Left lung (tissue), 10 donors: ENCODE measurements around the gene CLDN4. TPM values are rescaled to one million over a fixed set of nuclear protein-coding genes. Genes with fewer than 3 reads are reported as not detected.
A peak's percentile ranks its signal among the peaks of the same experiment; 100 is the strongest.

Source experiments
- ATAC-seq: fragments of 200-7000 bp; cut with Tn5 transposase; one replicate; pipeline ENCODE4 v1.9.1; 2020; ENCODE audit warnings: moderate library complexity
- DNase-seq, 4 donors: peaks; one replicate each; pipeline ENCODE4 v3.0.0-alpha.2; 2013 to 2020
- H3K27ac ChIP-seq, 2 donors: fragments of 200-600 bp; sonication (generic) in 1 of 2; one replicate each; pipeline versions ENCODE4 v1.5.0 to v1.8.0; 2020 to 2021
- H3K27me3 ChIP-seq, 2 donors: fragments of 200-600 bp; sonication (generic) in 1 of 2; one replicate each; pipeline versions ENCODE4 v1.5.0 to v1.8.0; 2020 to 2021
- H3K36me3 ChIP-seq, 2 donors: fragments of 200-600 bp; sonication (generic) in 1 of 2; one replicate each; pipeline versions ENCODE4 v1.5.0 to v1.8.0; 2020 to 2021
- H3K4me1 ChIP-seq, 2 donors: fragments of 200-600 bp; one replicate each; pipeline ENCODE4 v1.8.0; 2021
- H3K4me3 ChIP-seq, 2 donors: fragments of 200-600 bp; sonication (generic) in 1 of 2; one replicate each; pipeline versions ENCODE4 v1.5.0 to v1.8.0; 2020 to 2021; ENCODE audit warnings: mild to moderate bottlenecking in 1 of 2
- H3K9me3 ChIP-seq, 2 donors: fragments of 200-600 bp; sonication (generic) in 1 of 2; one replicate each; pipeline versions ENCODE4 v1.5.0 to v1.8.0; 2020 to 2021
- CTCF ChIP-seq, 2 donors: fragments of 200-600 bp; sonication (generic) in 1 of 2; IDR thresholded peaks; one replicate each; pipeline versions ENCODE4 v1.5.0 to v1.8.0; 2021; ENCODE audit warnings: antibody characterized with exemption in 2 of 2
- intact Hi-C, 2 donors: fragments of 100-400 bp; cut with DNase I; formaldehyde crosslinking; loops; one replicate each; pipeline versions ENCODE4 v1.11.2 to v1.14.2; 2022
- polyA plus RNA-seq, 6 donors: library from polyadenylated mRNA; unstranded; fragments of 120-200 nt; gene quantifications; one replicate each; pipeline ENCODE4 v1.2.1, GENCODE V29; 2013; ENCODE audit not compliant: insufficient read length in 6 of 6
- total RNA-seq, 2 donors: library from RNA; stranded (reverse); fragmentation: NEBNext Ultra II Directional; extraction: Animal tissue kit (Norgen Biotek cat#: 25700); gene quantifications; one replicate each; pipeline ENCODE4 v1.2.1, GENCODE V29; 2021
- donor health status: DM: no; HTN: yes; CAD: no.
- donor health status: DM: no; HTN: no; CAD: no.

CLDN4 gene
- total and polyA plus RNA-seq, 8 donors: 67.1 to 219 (median 87.9) TPM

GRCh38 chr7:73838642-73839041 is 7.8 kb downstream of the CLDN4 start:
- no peak overlapping the region for H3K4me3 ChIP-seq
- no peaks in the 10 kb centered on the region for H3K36me3 ChIP-seq
- H3K4me1 ChIP-seq: peaks cover 5 to 12% of the 10 kb centered on the region in 2 donors
- H3K27me3 ChIP-seq: peaks cover 0 to 1% of the 10 kb centered on the region in 2 donors
- TF ChIP-seq CTCF (IDR thresholded peaks at IDR 0.05): no peak
- intact Hi-C loops: no loop called here
- no peaks in the 10 kb centered on the region for H3K9me3 ChIP-seq
- DNase-seq: no peak
- ATAC-seq: no peak
- H3K27ac ChIP-seq: no peak overlapping the region

GRCh38 chr7:73839290-73839689 is 8.5 kb downstream of the CLDN4 start:
- Histone ChIP-seq H3K4me1 (peaks cover 5 to 12% of the 10 kb centered on the region in 2 donors), H3K27me3 (peaks cover 0 to 6% of the 10 kb centered on the region in 2 donors), H3K9me3 (no peaks in the 10 kb centered on the region), H3K4me3 (no peak overlapping the region), H3K36me3 (no peaks in the 10 kb centered on the region), H3K27ac (no peak overlapping the region)
- no peak for DNase-seq
- TF ChIP-seq CTCF (IDR thresholded peaks at IDR 0.05): no peak
- intact Hi-C loops: no loop called here
- ATAC-seq: no peak

GRCh38 chr7:73839743-73840714 is 9.2 kb downstream of the CLDN4 start:
- ATAC-seq (no peak), DNase-seq (no peak)
- Histone ChIP-seq H3K4me1 (peaks cover 5 to 12% of the 10 kb centered on the region in 2 donors), H3K4me3 (no peak overlapping the region), H3K27me3 (peaks cover 0 to 6% of the 10 kb centered on the region in 2 donors), H3K9me3 (no peaks in the 10 kb centered on the region), H3K36me3 (no peaks in the 10 kb centered on the region), H3K27ac (no peak overlapping the region)
- TF ChIP-seq CTCF (IDR thresholded peaks at IDR 0.05): no peak
- intact Hi-C loops: no loop called here

GRCh38 chr7:73840715-73841379 is 10.1 kb downstream of the CLDN4 start:
- Histone ChIP-seq H3K4me3 (no peak overlapping the region), H3K27ac (no peak overlapping the region), H3K4me1 (peaks cover 5 to 12% of the 10 kb centered on the region in 2 donors), H3K27me3 (peaks cover 0 to 6% of the 10 kb centered on the region in 2 donors), H3K36me3 (no peaks in the 10 kb centered on the region), H3K9me3 (no peaks in the 10 kb centered on the region)
- ATAC-seq (no peak), DNase-seq (peak in 1 of 4 donors; percentile 72)
- no peak for TF ChIP-seq CTCF (IDR thresholded peaks at IDR 0.05)
- intact Hi-C loops: no loop called here

GRCh38 chr7:73841689-73842066 is 10.9 kb downstream of the CLDN4 start:
- H3K36me3 ChIP-seq: no peaks in the 10 kb centered on the region
- DNase-seq (peak in 1 of 4 donors; percentile 58), ATAC-seq (peak; percentile 12)
- H3K9me3 ChIP-seq: no peaks in the 10 kb centered on the region
- no peak for TF ChIP-seq CTCF (IDR thresholded peaks at IDR 0.05)
- H3K4me1 ChIP-seq: peaks cover 5 to 19% of the 10 kb centered on the region in 2 donors
- peak overlapping the region; percentile 42 to 46 for H3K4me3 ChIP-seq
- peak overlapping the region in 1 of 2 donors; percentile 69 for H3K27ac ChIP-seq
- peaks cover 0 to 6% of the 10 kb centered on the region in 2 donors for H3K27me3 ChIP-seq
- intact Hi-C loops: no loop called here
